Psoas muscle (tissue), 8 donors: ENCODE results near the gene HYAL1. TPM values are rescaled to one million over a fixed set of nuclear protein-coding genes. Genes with fewer than 3 reads are reported as not detected.
A peak's percentile ranks its signal among the peaks of the same experiment; 100 is the strongest.
"Not testable (repeated sequence)": the region's sequence is repeated elsewhere in the genome, so short reads cannot be mapped to it uniquely, and the experiment has no call there.

Experiments
- ATAC-seq, 4 donors: fragments of 200-7000 bp; cut with Tn5 transposase; one replicate each; pipeline ENCODE4 v1.9.1; 2020; ENCODE audit warnings: moderate library complexity in 3 of 4, mild to moderate bottlenecking in 2 of 4
- DNase-seq, 2 donors: peaks; one replicate each; pipeline ENCODE4 v3.0.0-alpha.2; 2020
- H3K27ac ChIP-seq: fragments of 200-600 bp; one replicate; pipeline ENCODE4 v1.8.0; 2022
- H3K27me3 ChIP-seq, 3 donors: fragments of 200-600 bp in 1 of 3; one replicate each; pipeline versions ENCODE4 v1.6.1 to v1.8.0; 2013 to 2022; ENCODE audit warnings: low read length in 2 of 3, mild to moderate bottlenecking in 2 of 3, moderate library complexity in 1 of 3; ENCODE audit not compliant: insufficient read depth in 3 of 3
- H3K36me3 ChIP-seq, 2 donors: fragments of 200-600 bp in 1 of 2; one replicate each; pipeline versions ENCODE4 v1.6.1 to v1.8.0; 2013 to 2022; ENCODE audit warnings: low read depth in 1 of 2, mild to moderate bottlenecking in 1 of 2, moderate library complexity in 1 of 2; ENCODE audit not compliant: insufficient read depth in 1 of 2
- H3K4me1 ChIP-seq: fragments of 200-600 bp; one replicate; pipeline ENCODE4 v1.8.0; 2022
- H3K4me3 ChIP-seq: fragments of 200-600 bp; one replicate; pipeline ENCODE4 v1.8.0; 2022; ENCODE audit warnings: mild to moderate bottlenecking
- H3K9me3 ChIP-seq: fragments of 200-600 bp; one replicate; pipeline ENCODE4 v1.8.0; 2022
- WGBS, 3 donors: extraction: QIAGEN DNeasy Blood & Tissue Kit; methylation state at CpG; one replicate each; pipeline versions ENCODE4 v1.1.6 to v1.1.7; 2013; 5-methylcytosine and 5-hydroxymethylcytosine counted together
- intact Hi-C, 2 donors: fragments of 100-400 bp; cut with DNase I; formaldehyde crosslinking; loops; one replicate each; pipeline versions ENCODE4 v1.11.0 to v1.14.2; 2022
- polyA plus RNA-seq, 3 donors: library from polyadenylated mRNA; stranded (reverse); fragments of 200-250 nt; gene quantifications; one replicate each; pipeline ENCODE4 v1.2.3, GENCODE V29; 2013
- total RNA-seq, 4 donors: library from RNA; stranded (reverse); fragmentation: NEBNext Ultra II Directional in 2 of 4; extraction: Animal tissue kit (Norgen Biotek cat#: 25700) in 2 of 4; gene quantifications; one replicate each; pipeline versions ENCODE4 v1.2.1 to v1.2.4, GENCODE V29; 2021 to 2023
- TF ChIP-seq, protein P1 (sequence below): fragments of 200-600 bp; IDR thresholded peaks from one replicate; pipeline ENCODE4 v1.8.0; 2022; ENCODE audit warnings: antibody characterized with exemption
- donor health status: healthy with polysubstance abuse.
- donor health status: DM: no; HTN: no; CAD: no; lungs with moderate emphysema.
- donor health status: Bipolar disorder and iron deficiency.
- donor health status: healthy.
- donor health status: DM: yes; HTN: yes; CAD: no.
- donor health status: DM: no; HTN: no; CAD: no.
- donor health status: DM: no; HTN: no; CAD: no.
- donor health status: DM: yes; HTN: yes; CAD: no.

The HYAL1 gene
- total and polyA plus RNA-seq, 7 donors, result 8.5 to 20.8 (median 13.8) TPM

DNA sequence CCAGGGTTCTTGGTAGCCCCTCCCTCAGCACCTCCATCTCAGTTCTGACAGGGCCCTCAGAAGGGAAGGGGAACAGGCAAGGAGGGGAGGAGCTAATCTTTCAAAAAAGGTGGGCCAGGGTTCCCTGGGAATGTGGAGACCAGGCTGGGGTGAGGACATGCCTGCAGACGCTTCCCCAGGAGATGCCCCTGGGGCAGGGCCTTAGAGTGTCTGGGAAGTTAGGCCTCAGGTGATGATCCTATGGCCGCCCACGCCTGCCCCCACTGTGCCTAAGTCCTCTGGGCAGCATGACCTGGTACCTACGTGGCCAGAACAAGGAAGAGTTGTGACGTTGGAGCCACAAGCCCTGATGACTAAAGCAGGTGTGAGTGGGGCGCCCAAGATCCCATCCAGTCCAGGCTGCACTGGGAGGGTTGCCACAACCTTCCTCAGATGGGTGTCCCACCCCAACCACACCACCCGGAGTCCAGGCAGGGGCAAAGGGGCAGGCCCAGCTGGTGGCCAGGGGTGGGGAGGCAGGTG is 38.3 kb downstream of the HYAL1 start:
- Histone ChIP-seq H3K27me3 (no peaks in the 10 kb centered on the region), H3K4me1 (peaks cover 50% of the 10 kb centered on the region), H3K9me3 (no peaks in the 10 kb centered on the region), H3K4me3 (no peak overlapping the region), H3K36me3 (no peaks in the 10 kb centered on the region), H3K27ac (peak overlapping the region; percentile 63)
- ATAC-seq, result no peak
- TF ChIP-seq, protein P1, sequence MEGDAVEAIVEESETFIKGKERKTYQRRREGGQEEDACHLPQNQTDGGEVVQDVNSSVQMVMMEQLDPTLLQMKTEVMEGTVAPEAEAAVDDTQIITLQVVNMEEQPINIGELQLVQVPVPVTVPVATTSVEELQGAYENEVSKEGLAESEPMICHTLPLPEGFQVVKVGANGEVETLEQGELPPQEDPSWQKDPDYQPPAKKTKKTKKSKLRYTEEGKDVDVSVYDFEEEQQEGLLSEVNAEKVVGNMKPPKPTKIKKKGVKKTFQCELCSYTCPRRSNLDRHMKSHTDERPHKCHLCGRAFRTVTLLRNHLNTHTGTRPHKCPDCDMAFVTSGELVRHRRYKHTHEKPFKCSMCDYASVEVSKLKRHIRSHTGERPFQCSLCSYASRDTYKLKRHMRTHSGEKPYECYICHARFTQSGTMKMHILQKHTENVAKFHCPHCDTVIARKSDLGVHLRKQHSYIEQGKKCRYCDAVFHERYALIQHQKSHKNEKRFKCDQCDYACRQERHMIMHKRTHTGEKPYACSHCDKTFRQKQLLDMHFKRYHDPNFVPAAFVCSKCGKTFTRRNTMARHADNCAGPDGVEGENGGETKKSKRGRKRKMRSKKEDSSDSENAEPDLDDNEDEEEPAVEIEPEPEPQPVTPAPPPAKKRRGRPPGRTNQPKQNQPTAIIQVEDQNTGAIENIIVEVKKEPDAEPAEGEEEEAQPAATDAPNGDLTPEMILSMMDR, result no peak
- WGBS, 3 donors, result 52 to 56% (median 54%) methylated on average over 7 of the region's 7 CpGs
- intact Hi-C loops, result loop anchor here in 1 of 2 donors (5.0 to 10.0 kb wide), 2 partner anchors 62 to 280 kb away; partner anchors contain the start of gene TUSC2
- no peak for DNase-seq

DNA sequence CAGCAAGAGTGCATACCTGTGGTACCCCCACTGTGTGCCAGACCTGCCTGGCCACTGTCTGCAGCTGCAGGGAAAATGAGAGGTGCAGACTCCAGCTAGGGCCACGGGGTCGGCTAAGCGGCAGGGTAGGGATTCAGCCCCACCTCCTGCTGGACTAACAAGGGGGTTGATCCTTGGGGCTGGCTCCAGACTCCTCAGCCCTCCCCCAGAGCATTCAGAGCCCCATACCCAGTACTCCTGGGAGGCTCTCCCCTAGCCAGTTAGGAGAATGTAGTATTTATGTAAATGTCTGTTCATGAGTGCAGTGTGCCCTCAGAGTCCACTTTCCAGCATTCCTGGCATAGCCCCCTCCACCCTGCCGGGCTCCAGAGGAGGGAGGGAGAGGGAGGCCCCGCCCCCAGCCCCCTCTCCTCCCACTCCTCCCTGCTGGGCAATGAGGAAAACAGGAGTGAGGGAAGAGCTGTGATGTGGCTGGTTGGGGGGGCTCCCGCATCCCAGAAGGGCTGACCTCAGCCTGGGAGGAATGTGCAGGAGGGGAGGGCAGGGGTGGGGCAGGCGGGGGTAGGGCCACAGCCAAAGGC is 38.9 kb downstream of the HYAL1 start:
- Histone ChIP-seq H3K9me3 (no peaks in the 10 kb centered on the region), H3K4me1 (peaks cover 48% of the 10 kb centered on the region), H3K36me3 (no peaks in the 10 kb centered on the region), H3K27me3 (no peaks in the 10 kb centered on the region), H3K4me3 (no peak overlapping the region), H3K27ac (peak overlapping the region; percentile 63)
- TF ChIP-seq, protein P1, result no peak
- WGBS, 3 donors, result 17 to 47% (median 35%) methylated on average over 6 to 7 of the region's 7 CpGs
- intact Hi-C loops, result loop anchor here in 1 of 2 donors (5.0 to 10.0 kb wide), 2 partner anchors 63 to 280 kb away; partner anchors contain the start of gene TUSC2
- ATAC-seq, result no peak
- DNase-seq, result peak; percentile 74 to 82

DNA sequence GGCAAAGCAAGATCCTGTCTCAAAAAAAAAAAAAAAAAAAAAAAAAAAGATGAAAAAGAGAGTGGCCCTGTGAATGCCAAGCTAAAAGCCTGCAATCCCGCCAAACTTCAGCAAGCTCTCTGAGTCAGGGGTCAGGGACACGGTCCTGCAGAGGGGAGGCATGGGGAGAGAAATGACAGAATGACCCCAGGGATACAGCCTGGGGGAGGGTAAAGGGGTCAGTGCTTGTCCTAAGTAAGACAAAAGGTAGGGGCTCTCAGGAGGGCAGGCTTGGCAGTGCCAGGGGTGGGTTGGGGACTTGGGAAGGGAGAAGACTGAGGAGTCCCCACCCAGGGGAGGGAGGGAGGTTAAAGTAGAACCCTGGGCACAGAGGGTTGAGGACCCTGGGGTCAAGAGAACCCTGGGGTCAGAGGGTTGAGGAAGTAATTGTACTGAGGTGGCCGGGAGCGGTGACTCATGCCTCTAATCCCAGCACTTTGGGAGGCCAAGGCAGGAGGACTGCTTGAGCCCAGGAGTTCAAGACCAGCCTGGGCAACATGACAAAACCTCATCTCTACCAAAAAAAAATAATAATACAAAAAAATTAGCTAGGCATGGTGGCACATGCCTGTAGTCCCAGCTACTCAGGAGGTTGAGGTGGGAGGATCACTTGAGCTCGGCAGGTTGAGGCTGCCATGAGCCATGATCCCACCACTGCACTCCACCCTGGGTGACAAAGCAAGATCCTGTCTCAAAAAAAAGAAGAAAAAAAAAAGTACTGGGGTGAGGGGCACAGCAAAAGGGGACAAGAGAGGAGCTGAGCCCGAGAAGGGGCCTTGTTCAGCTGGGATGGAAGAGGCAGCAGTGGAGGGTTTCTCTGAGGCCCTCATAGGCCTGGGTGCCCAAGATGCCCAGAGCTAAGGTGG is 39.6 kb downstream of the HYAL1 start:
- H3K4me1 ChIP-seq, result peaks cover 43% of the 10 kb centered on the region
- H3K9me3 ChIP-seq, result no peaks in the 10 kb centered on the region
- H3K27me3 ChIP-seq, result no peaks in the 10 kb centered on the region
- no peaks in the 10 kb centered on the region for H3K36me3 ChIP-seq
- no peak overlapping the region for H3K4me3 ChIP-seq
- TF ChIP-seq, protein P1, result no peak
- 73 to 76% (median 74%) methylated on average over 6 of the region's 6 CpGs for WGBS, 3 donors
- DNase-seq (no peak), ATAC-seq (no peak)
- no peak overlapping the region for H3K27ac ChIP-seq
- intact Hi-C loops, result loop anchor here in 1 of 2 donors (5.0 to 10.0 kb wide), 2 partner anchors 64 to 281 kb away; partner anchors contain the start of gene TUSC2

DNA sequence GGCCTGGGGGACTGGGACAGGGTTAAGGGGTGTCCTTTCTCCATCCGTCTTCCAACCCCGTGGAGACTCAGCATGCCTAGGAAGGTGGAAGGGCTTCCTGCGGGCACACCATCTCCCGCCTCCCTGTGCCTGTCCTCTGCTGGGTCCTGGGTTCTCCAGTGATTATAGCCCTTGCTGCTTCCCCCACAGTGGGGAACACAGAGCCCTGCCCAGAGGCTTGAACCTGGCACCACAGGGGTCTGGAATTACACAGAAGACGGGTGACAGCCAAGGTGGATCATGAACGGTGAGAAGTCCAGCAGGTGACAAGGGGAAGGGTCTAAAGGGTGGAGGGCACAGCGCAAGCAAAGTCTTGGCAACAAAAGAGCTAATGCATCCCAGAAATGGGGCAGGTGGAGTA is 40.6 kb downstream of the HYAL1 start:
- no peak for ATAC-seq
- TF ChIP-seq, protein P1, result no peak
- H3K27ac ChIP-seq, result no peak overlapping the region
- H3K36me3 ChIP-seq, result peaks cover 0 to 4% of the 10 kb centered on the region in 2 donors
- H3K9me3 ChIP-seq, result no peaks in the 10 kb centered on the region
- no peak overlapping the region for H3K4me3 ChIP-seq
- H3K4me1 ChIP-seq, result peaks cover 34% of the 10 kb centered on the region
- no peak for DNase-seq
- intact Hi-C loops, result loop anchor here in 1 of 2 donors (5.0 to 10.0 kb wide), 2 partner anchors 65 to 282 kb away; partner anchors contain the start of gene TUSC2
- no peaks in the 10 kb centered on the region for H3K27me3 ChIP-seq
- WGBS, 3 donors, result 71 to 77% (median 74%) methylated on average over 7 of the region's 7 CpGs

DNA sequence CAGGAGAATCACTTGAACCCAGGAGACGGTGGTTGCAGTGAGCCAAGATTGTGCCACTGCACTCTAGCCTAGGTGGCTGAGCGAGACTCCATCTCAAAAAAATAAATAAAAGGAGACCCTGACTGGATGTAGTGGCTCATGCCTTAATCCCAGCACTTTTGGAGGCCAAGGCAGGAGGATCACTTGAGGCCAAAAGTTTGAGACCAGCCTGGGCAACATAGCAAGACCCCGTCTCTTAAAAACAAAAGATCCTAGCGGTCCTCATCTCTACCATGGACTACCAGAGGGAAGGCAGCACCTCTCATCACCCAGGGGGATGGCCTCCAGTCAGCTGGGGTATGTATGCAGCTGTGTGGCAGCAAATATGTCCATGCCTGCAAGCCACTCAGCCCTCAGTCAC is 41.2 kb downstream of the HYAL1 start:
- H3K27ac ChIP-seq, ATAC-seq, H3K4me3 ChIP-seq, H3K36me3 ChIP-seq, H3K9me3 ChIP-seq, DNase-seq, H3K27me3 ChIP-seq: not testable (repeated sequence)
- WGBS, 3 donors, result 97 to 100% (median 99%) methylated on average over 4 of the region's 4 CpGs
- peaks cover 28% of the 10 kb centered on the region for H3K4me1 ChIP-seq
- intact Hi-C loops, result loop anchor here in 1 of 2 donors (5.0 to 10.0 kb wide), 2 partner anchors 65 to 283 kb away; partner anchors contain the start of gene TUSC2
